Activated T-cell treated with anti-CD3 and anti-CD28 coated beads, Interleukin-2, amount 50 U/mL, for 48 hours (primary cell): Measurements from ENCODE around the gene AQP7.
"Not testable (repeated sequence)": the region's sequence is repeated elsewhere in the genome, so short reads cannot be mapped to it uniquely, and the experiment has no call there.

Experiments used
- DNase-seq, 2 experiments: peaks; one replicate each; pipeline ENCODE4 v3.0.0-alpha.2; 2020

Gene AQP7

GRCh38 chr9:33402371-33402770, at the start of gene AQP7:
Gene AQP7 (minus strand): TSS chr9:33402568. CDS start chr9:33401262, 1,306 bp downstream.
- not testable (repeated sequence) for DNase-seq

GRCh38 chr9:33450621-33451146, 48.3 kb upstream of the AQP7 start:
- DNase-seq: no peak

- DNase-seq: no peak
These were observed 47.3 kb upstream of the AQP7 start for GRCh38 chr9:33449715-33450114.

- DNase-seq: peak in 1 of 2 experiments; percentile 52
These were observed 45.6 kb upstream of the AQP7 start for GRCh38 chr9:33447799-33448553.

DNA sequence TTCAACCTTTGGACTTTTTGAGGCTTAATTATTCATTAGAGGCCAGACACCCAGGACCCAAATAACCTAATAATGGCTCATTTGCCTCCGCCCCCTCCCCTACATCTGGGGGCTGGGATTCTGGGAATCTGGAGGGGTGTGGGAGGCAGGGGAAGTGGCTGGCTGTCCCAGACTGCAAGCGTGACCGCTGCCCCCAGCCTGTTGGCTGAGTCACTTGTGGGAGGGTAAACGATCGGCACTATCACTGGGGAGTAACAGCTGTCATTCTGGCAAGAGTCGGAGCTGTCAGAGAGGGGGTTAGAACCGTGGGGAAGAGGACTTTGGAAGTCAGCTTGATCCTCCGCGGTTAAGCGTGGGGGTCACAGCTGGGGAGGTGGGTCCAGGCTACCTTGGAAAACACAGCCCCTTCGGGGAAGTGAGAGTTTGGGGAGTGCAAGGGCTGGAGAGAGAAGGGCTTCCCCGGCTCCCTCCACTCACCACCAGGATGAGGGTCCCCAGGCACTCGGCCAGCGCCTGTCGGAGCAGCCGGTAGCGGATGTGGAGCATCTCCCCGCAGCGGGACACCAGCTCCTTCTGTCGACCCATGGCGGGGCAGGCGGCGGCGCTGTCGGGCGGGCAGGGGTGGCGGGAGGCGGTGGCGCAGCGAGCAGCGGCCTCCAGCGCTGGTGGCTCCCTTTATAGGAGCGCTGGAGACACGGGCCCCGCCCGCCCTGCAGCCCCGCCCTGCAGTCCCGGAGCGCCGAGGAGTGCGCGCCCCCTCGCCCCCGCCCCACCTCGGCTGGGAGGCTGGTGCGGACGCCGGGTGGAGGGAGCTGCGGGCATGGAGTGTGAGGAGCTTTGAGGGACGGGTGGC, 44.8 kb upstream of the AQP7 start, which contains the start of gene AQP3:
Gene AQP3, minus strand, starts transcription at position 648 of the 853 bp plus-strand sequence. Its CDS starts 63 bp downstream, at position 585.
- peak; percentile 78 for DNase-seq

- DNase-seq: peak; percentile 72 to 74
These were observed 44.0 kb upstream of the AQP7 start for GRCh38 chr9:33446240-33446945.

- DNase-seq: peak in 1 of 2 experiments; percentile 34
These were observed 43.2 kb upstream of the AQP7 start for GRCh38 chr9:33445389-33446239.

DNA sequence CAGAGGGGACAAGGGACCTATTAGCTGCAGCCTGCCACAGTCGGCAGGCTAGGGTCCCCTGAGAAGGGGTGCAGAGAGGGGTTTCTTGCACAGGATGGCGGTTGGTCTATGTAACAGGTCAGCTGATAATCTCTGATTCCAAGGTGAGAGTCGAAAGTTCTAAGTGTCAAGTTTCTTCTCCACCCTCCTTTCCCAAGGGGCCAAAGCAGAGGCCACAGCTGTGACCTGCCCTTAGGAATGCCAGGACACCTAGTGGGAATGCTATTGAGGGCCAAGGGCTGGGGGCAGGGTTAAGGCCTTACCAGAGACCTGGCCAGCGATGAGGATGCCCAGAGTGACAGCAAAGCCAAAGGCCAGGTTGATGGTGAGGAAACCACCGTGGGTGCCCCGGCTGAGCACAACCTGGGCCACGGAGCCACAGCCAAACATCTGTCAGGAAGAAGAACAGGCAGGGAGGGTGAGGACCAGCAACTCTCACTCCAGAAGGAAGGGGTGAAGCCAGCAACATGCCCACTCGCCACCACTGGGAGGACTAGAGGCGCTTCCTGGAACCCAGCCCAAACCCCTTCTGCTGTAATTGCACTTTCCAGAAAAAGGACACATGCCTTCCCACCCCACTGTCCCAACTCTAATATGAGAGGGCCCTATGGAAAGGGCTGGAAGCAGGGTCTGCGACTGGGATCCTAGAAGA, 41.2 kb upstream of the AQP7 start:
- no peak for DNase-seq

- DNase-seq: no peak
These were observed 40.7 kb upstream of the AQP7 start for GRCh38 chr9:33443047-33443446.

GRCh38 chr9:33442125-33442524, 39.8 kb upstream of the AQP7 start:
- DNase-seq: no peak

DNA sequence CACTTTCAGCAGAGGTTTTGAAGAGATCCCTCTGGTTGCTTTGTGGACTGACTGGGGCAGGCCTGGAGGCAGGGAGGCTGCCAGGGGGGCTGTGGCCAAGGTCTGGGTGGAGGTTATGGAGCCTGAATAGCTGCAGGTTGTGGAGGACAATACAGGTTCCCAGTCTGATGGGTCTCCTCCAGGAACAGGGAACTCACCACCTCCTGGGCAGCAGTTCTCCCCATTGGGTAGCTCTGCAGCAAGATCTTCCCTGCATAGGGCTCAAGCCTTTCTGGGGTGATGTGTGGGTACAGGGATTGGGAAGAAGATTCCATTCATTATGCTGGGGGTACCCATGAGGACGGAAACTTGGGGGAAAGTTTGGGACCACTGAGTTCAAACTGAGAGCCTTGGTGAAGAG, 38.2 kb upstream of the AQP7 start:
- DNase-seq: no peak

- no peak for DNase-seq
These were observed 37.8 kb upstream of the AQP7 start for GRCh38 chr9:33440204-33440603.

DNA sequence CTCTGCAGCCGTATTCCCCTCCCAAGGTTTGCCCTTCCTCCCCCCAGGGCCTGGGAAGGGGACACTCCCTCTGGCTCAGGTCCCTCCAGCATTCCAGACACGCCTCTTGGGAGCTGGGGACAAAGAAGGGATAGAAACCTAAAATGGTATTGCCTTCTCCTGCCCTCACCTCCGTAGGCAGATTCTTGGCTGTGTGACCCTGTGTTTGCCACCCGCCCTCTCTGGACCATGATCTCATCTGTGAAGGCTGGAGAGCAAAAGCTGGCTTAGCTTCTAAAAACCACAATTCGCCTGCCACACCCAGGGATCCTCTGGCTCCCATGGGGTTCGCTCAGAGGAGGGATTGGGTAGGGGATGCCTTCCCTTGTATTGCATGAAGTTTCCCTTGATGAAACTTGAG, 37.4 kb upstream of the AQP7 start:
- DNase-seq: no peak

- no peak for DNase-seq
These were observed 36.7 kb upstream of the AQP7 start for GRCh38 chr9:33438926-33439680.

DNA sequence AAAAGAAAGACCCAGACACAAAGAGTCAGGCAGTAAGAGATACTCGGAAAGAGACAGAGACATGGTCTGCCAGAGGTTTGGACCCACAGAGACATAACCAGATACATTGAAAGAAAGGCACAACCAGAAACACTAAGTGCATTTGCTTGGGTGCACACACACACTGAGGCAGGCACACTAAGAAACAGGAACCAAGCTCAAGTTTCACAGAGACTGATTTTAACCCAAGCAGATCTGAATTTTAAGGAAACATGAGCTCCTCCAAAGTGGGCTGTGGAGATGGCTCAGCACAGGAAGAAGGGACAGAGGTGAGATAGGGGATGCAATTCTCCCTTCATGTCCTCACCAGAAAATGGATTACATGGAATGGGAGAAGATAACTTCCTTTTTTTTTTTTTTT, 35.5 kb upstream of the AQP7 start:
- DNase-seq: no peak

GRCh38 chr9:33437205-33437604, 34.8 kb upstream of the AQP7 start:
- no peak for DNase-seq

GRCh38 chr9:33436445-33436844, 34.1 kb upstream of the AQP7 start:
- no peak for DNase-seq

DNA sequence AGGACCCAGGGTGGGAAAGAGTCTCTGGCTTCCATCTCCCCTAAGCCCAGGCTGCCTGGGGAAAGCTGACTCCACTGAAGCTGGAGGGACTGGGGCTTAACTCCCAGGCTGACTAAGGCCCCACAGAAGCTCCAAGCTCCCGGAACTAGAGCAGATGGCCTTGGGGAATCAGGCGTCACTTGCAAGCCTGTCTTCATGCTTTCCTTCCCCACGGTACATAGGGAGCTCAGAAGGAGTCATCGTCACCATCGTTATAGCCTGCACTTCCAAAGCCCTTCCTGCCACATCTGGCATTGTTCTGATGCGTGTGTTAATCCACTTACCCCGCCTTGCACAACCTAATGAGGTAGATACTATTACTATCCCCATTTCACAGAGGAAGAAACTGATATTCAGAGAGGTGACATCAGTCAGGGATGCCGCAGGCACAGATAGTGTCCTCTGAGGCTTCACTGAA, 33.5 kb upstream of the AQP7 start:
- DNase-seq: no peak

- DNase-seq: no peak
These were observed 32.1 kb upstream of the AQP7 start for GRCh38 chr9:33434317-33435105.

DNA sequence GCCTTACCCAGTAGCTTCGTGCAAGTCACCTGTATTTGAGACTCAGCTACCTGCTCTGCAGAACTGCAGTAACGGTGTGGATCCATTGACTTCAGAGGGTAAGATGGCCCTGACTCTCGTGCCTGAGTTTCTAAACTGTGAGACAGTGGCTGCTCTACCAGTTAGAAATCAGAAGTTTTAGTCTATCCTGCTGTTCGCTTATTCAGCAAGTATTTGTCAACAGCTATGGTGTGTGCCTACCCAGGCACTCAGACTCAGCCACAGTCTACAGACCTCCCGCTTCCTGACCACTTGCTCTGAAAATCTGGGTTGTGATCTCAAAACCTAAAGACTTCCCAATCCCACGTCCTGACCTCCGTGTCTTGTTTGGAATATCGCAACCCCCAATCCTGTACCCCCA, 31.5 kb upstream of the AQP7 start:
- no peak for DNase-seq
